OCI-LY7 (cell line): ENCODE data around the gene ADPRHL1. TPM values are rescaled to one million over a fixed set of nuclear protein-coding genes. Genes with fewer than 3 reads are reported as not detected.

ENCODE experiments used
- BruUV-seq: library from RNA; stranded (reverse); fragments of 400-500 nt; replicated peaks from 2 replicates; lab custom pipeline; 2021; lab: Mats Ljungman, UMichigan
- CTCF ChIA-PET: fragments of 300-600 bp; sonication (Branson Sonifier 250); formaldehyde crosslinking; loops from one replicate; lab custom pipeline; 2022; ENCODE audit warnings: antibody characterized with exemption; ENCODE audit not compliant: unreplicated experiment; lab: Charles Lee
- POLR2A ChIA-PET: fragments of 300-600 bp; sonication (Branson Sonifier 250); formaldehyde crosslinking; loops from one replicate; lab custom pipeline; 2022; ENCODE audit warnings: antibody characterized with exemption; lab: Charles Lee
- DNase-seq: peaks from one replicate; pipeline ENCODE4 v3.0.0-alpha.2; 2015; ENCODE audit warnings: low spot score
- H2AFZ ChIP-seq: fragments of 200-600 bp; sonication (generic), shearing (Covaris generic); 2 replicates; pipeline ENCODE4 v1.6.1; 2014; ENCODE audit warnings: mild to moderate bottlenecking, antibody characterized with exemption, low read length, moderate library complexity
- H3K27ac ChIP-seq: fragments of 200-600 bp; sonication (generic); 2 replicates; pipeline ENCODE4 v1.5.1; 2014; ENCODE audit warnings: mixed run types, low read depth, mild to moderate bottlenecking, moderate library complexity, low read length, inconsistent platforms; ENCODE audit not compliant: poor library complexity, severe bottlenecking
- H3K36me3 ChIP-seq: fragments of 200-600 bp; sonication (generic); 2 replicates; pipeline ENCODE4 v1.6.1; 2014; ENCODE audit warnings: mild to moderate bottlenecking, antibody characterized with exemption, low read length, moderate library complexity, mixed read lengths; ENCODE audit not compliant: insufficient read depth
- H3K4me1 ChIP-seq: fragments of 200-600 bp; sonication (generic); 2 replicates; pipeline ENCODE4 v1.5.1; 2014; ENCODE audit warnings: mild to moderate bottlenecking, low read length; ENCODE audit not compliant: insufficient read depth, poor library complexity, severe bottlenecking
- H3K4me2 ChIP-seq: fragments of 200-600 bp; sonication (generic); 2 replicates; pipeline ENCODE4 v1.6.1; 2014; ENCODE audit warnings: mild to moderate bottlenecking, low read length
- H3K4me3 ChIP-seq: fragments of 200-600 bp; sonication (generic); 2 replicates; pipeline ENCODE4 v1.5.1; 2014; ENCODE audit warnings: mild to moderate bottlenecking, low read depth, low read length; ENCODE audit not compliant: poor library complexity, severe bottlenecking
- H3K79me2 ChIP-seq: fragments of 200-600 bp; sonication (generic); 2 replicates; pipeline ENCODE4 v1.6.1; 2016; ENCODE audit warnings: low read depth, mild to moderate bottlenecking, low read length, moderate library complexity, mixed read lengths; ENCODE audit not compliant: insufficient read depth
- H3K9me2 ChIP-seq: fragments of 200-600 bp; sonication (generic); 2 replicates; pipeline ENCODE4 v1.6.1; 2016; ENCODE audit warnings: mild to moderate bottlenecking, low read length, mixed read lengths; ENCODE audit not compliant: insufficient read depth
- H3K9me3 ChIP-seq: fragments of 200-600 bp; sonication (generic); 2 replicates; pipeline ENCODE4 v1.6.1; 2014; ENCODE audit warnings: mild to moderate bottlenecking, mixed run types, low read length, mixed read lengths
- H4K20me1 ChIP-seq: fragments of 200-600 bp; sonication (generic); 2 replicates; pipeline ENCODE4 v1.6.1; 2014; ENCODE audit warnings: mild to moderate bottlenecking, antibody characterized with exemption, low read length, moderate library complexity, mixed read lengths; ENCODE audit not compliant: insufficient read depth
- CTCF ChIP-seq: fragments of 200-600 bp; sonication (generic); conservative IDR thresholded peaks from 2 replicates; pipeline ENCODE4 v1.5.1; 2014; ENCODE audit warnings: mild to moderate bottlenecking, antibody characterized with exemption, low read length, moderate library complexity, mixed read lengths
- EZH2phosphoT487 ChIP-seq: fragments of 200-600 bp; sonication (generic); IDR thresholded peaks from 2 replicates; pipeline ENCODE4 v1.6.1; 2018; ENCODE audit warnings: low read depth, borderline replicate concordance, mild to moderate bottlenecking, mixed run types, antibody characterized with exemption, low read length, moderate library complexity, mixed read lengths
- intact Hi-C: fragments of 100-400 bp; cut with micrococcal nuclease; formaldehyde crosslinking; loops from one replicate; pipeline ENCODE4 v1.10.0; 2022; ENCODE audit not compliant: unreplicated experiment
- total RNA-seq, 2 experiments: library from RNA; depleted of rRNA in 1 of 2; stranded (reverse); fragments of >200 nt in 1 of 2; shearing (Covaris generic) in 1 of 2; gene quantifications; 2 replicates each; pipeline ENCODE4 v1.2.3, GENCODE V29; 2014 to 2022

Gene ADPRHL1
- total RNA-seq, 2 experiments from 2014 or later = 2.5 to 6.2 TPM

- no peak overlapping the region for H3K4me3 ChIP-seq
- POLR2A ChIA-PET = no interaction called here
- no peaks in the 10 kb centered on the region for H3K36me3 ChIP-seq
- no peaks in the 10 kb centered on the region for H3K9me2 ChIP-seq
- H4K20me1 ChIP-seq = no peaks in the 10 kb centered on the region
- intact Hi-C loops = no loop called here
- CTCF ChIA-PET = no interaction called here
- no peak overlapping the region for H3K27ac ChIP-seq
- H2AFZ ChIP-seq = no peak overlapping the region
- no peaks in the 10 kb centered on the region for H3K9me3 ChIP-seq
- H3K4me2 ChIP-seq = no peak overlapping the region
- no TSS peak for BruUV-seq
- no peak for DNase-seq
- TF ChIP-seq CTCF = no peak
- TF ChIP-seq EZH2phosphoT487 = no peak
- H3K79me2 ChIP-seq = no peaks in the 10 kb centered on the region
- H3K4me1 ChIP-seq = peaks cover 16% of the 10 kb centered on the region
These were observed 39.4 kb downstream of the ADPRHL1 start for GRCh38 chr13:113413898-113414282.

DNA sequence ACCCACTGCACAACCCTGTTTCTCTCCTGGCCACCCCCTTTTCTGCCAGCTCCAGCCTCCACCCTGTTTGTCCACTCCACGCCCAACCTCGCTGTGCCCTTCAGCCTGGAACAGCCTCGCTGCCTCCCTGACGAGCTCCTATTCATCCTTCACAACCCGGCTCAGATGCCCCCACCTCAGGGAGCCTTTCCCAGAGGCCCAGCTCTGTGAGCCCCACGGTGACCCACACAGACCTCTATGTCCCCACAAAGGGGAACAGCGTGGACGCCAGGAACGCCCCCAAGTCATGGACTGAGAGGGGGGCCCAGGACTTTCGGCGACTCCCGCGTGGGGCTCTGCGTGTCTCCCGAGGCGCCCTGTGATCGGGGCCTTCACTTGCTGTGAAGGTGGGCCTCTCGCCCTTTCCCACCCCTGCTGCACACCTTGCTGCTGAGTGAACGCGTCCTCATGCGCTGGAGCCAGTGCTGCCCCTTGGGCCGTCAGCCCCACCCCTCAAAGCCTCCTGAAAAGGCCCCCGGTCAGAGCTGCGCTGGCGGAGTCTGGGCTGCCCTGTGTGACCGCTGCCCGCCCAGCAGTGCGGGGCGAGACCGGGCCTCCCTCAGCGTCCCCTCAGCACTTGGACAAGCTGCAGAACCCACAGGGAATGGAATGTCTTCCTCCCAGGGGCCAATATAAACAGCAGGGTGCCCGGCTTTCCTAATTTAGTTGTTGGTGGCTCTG lies 40.0 kb downstream of the ADPRHL1 start:
- Histone ChIP-seq H2AFZ (no peak overlapping the region), H3K36me3 (no peaks in the 10 kb centered on the region), H3K9me2 (no peaks in the 10 kb centered on the region), H3K9me3 (no peaks in the 10 kb centered on the region), H3K4me2 (no peak overlapping the region), H4K20me1 (no peaks in the 10 kb centered on the region), H3K27ac (no peak overlapping the region), H3K4me3 (no peak overlapping the region), H3K4me1 (peaks cover 18% of the 10 kb centered on the region), H3K79me2 (no peaks in the 10 kb centered on the region)
- POLR2A ChIA-PET = no interaction called here
- no TSS peak for BruUV-seq
- CTCF ChIA-PET = no interaction called here
- no peak for DNase-seq
- intact Hi-C loops = no loop called here
- TF ChIP-seq EZH2phosphoT487 = no peak
- no peak for TF ChIP-seq CTCF

GRCh38 chr13:113412440-113412839 lies 40.8 kb downstream of the ADPRHL1 start:
- Histone ChIP-seq H3K9me3 (no peaks in the 10 kb centered on the region), H3K79me2 (no peaks in the 10 kb centered on the region), H4K20me1 (no peaks in the 10 kb centered on the region), H3K36me3 (no peaks in the 10 kb centered on the region), H3K27ac (no peak overlapping the region), H3K4me3 (no peak overlapping the region), H3K9me2 (no peaks in the 10 kb centered on the region), H2AFZ (no peak overlapping the region), H3K4me1 (peaks cover 18% of the 10 kb centered on the region), H3K4me2 (no peak overlapping the region)
- CTCF ChIA-PET = no interaction called here
- POLR2A ChIA-PET = no interaction called here
- intact Hi-C loops = no loop called here
- TF ChIP-seq EZH2phosphoT487 (no peak), CTCF (no peak)
- no TSS peak for BruUV-seq
- DNase-seq = no peak
